Neural progenitor cell (in vitro differentiated cells): ENCODE data around the gene SNRNP35.

Experiments
- CTCF ChIP-seq: fragments of 200-600 bp; sonication (generic); IDR thresholded peaks from 2 replicates; pipeline ENCODE4 v1.5.1; 2017; ENCODE audit warnings: antibody characterized with exemption, mild to moderate bottlenecking
- EZH2 ChIP-seq: fragments of 200-600 bp; sonication (generic); IDR thresholded peaks from 2 replicates; pipeline ENCODE4 v1.6.1; 2017; ENCODE audit warnings: antibody characterized with exemption, mild to moderate bottlenecking, moderate library complexity

- TF ChIP-seq CTCF (no peak), EZH2 (no peak)
These were observed 8.1 kb upstream of the SNRNP35 start for GRCh38 chr12:123449856-123450255.
